ENCODE results near the gene SCAANT1.

- TF ChIP-seq, protein P1, sequence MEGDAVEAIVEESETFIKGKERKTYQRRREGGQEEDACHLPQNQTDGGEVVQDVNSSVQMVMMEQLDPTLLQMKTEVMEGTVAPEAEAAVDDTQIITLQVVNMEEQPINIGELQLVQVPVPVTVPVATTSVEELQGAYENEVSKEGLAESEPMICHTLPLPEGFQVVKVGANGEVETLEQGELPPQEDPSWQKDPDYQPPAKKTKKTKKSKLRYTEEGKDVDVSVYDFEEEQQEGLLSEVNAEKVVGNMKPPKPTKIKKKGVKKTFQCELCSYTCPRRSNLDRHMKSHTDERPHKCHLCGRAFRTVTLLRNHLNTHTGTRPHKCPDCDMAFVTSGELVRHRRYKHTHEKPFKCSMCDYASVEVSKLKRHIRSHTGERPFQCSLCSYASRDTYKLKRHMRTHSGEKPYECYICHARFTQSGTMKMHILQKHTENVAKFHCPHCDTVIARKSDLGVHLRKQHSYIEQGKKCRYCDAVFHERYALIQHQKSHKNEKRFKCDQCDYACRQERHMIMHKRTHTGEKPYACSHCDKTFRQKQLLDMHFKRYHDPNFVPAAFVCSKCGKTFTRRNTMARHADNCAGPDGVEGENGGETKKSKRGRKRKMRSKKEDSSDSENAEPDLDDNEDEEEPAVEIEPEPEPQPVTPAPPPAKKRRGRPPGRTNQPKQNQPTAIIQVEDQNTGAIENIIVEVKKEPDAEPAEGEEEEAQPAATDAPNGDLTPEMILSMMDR (IDR thresholded peaks at IDR 0.05; ENCODE audit: poor library complexity) = no peak
- TF ChIP-seq EZH2 (IDR thresholded peaks at IDR 0.05; ENCODE audit: borderline replicate concordance) = no peak
- no peak for TF ChIP-seq EZH2phosphoT487 (IDR thresholded peaks at IDR 0.05; ENCODE audit: low read depth, severe bottlenecking, unreplicated experiment)
Observed at GRCh38 chr3:63937661-63938651, 25.8 kb upstream of the SCAANT1 start.

All from hepatocyte (in vitro differentiated cells).